ENCODE results near the gene COL4A4. TPM values are rescaled to one million over a fixed set of nuclear protein-coding genes. Genes with fewer than 3 reads are reported as not detected.

The COL4A4 gene
- total and polyA plus RNA-seq, 2 donors (not counting 1 experiment from before 2014, with no cell fraction given) = 6.2 to 30.2 TPM

- TF ChIP-seq CTCF (IDR thresholded peaks at IDR 0.05) = no peak
- TF ChIP-seq EZH2 (IDR thresholded peaks at IDR 0.05; ENCODE audit: borderline replicate concordance, insufficient read depth, low read depth, low read length, poor library complexity, severe bottlenecking) = no peak
- Histone ChIP-seq H3K4me1 (ENCODE audit: control insufficient read depth in 2 of 2, insufficient read depth in 2 of 2, low read length in 2 of 2) (peaks cover 8 to 9% of the 10 kb centered on the region in 2 donors), H3K27ac (ENCODE audit: low read length in 2 of 2) (no peak overlapping the region), H3K9me3 (ENCODE audit: control extremely low read depth in 1 of 3, control insufficient read depth in 2 of 3, insufficient read depth in 1 of 3, low read length in 2 of 3) (peaks cover 0 to 3% (median 0%) of the 10 kb centered on the region in 3 donors), H3K36me3 (replicated peaks in 1 of 2; ENCODE audit: control extremely low read depth in 1 of 2, control insufficient read depth in 1 of 2, extremely low read depth in 1 of 2, insufficient read depth in 2 of 2, low read length in 1 of 2) (peaks cover 0 to 12% of the 10 kb centered on the region in 2 experiments), H4K20me1 (ENCODE audit: control insufficient read depth, insufficient read depth, low read length, poor library complexity, severe bottlenecking) (no peaks in the 10 kb centered on the region), H2AFZ (ENCODE audit: insufficient read depth, low read depth, low read length, poor library complexity, severe bottlenecking) (no peak overlapping the region), H3K27me3 (replicated peaks in 1 of 4; ENCODE audit: control extremely low read depth in 1 of 4, control insufficient read depth in 3 of 4, insufficient read depth in 4 of 4, low read length in 3 of 4) (no peaks in the 10 kb centered on the region), H3K79me2 (ENCODE audit: control insufficient read depth, insufficient read depth, low read length) (peaks cover 22% of the 10 kb centered on the region), H3K9ac (ENCODE audit: low read length) (no peak overlapping the region), H3K4me3 (ENCODE audit: control extremely low read depth in 1 of 5, extremely low read depth in 1 of 5, insufficient read depth in 1 of 5, low read depth in 2 of 5, low read length in 4 of 5) (no peak overlapping the region), H3K4me2 (replicated peaks; ENCODE audit: low read depth, low read length, poor library complexity, severe bottlenecking) (no peak overlapping the region)
- WGBS (ENCODE audit: insufficient coverage) = 83% methylated on average over 2 of the region's 6 CpGs
- ChIA-PET POLR2A (no interaction called here), CTCF (interaction anchor here (1.0 to 1.7 kb wide), 2 partner anchors 38 to 153 kb away, joined by 3 read pairs; no protein-coding TSS in a partner anchor)
- Mint-ChIP-seq H3K4me3 (no peak overlapping the region), H3K27ac (no peak overlapping the region), H3K27me3 (no peaks in the 10 kb centered on the region), H3K4me1 (peaks cover 27% of the 10 kb centered on the region), H3K9me3 (ENCODE audit: insufficient read depth) (peaks cover 3% of the 10 kb centered on the region)
- intact Hi-C loops (cut with micrococcal nuclease) = no loop called here
- DNase-seq (no peak), ATAC-seq (ENCODE audit: low read depth) (no peak)
Measured at GRCh38 chr2:226953826-226954225, 210.2 kb downstream of the COL4A4 start.

- no peak for DNase-seq
- Mint-ChIP-seq H3K4me1 (peaks cover 27% of the 10 kb centered on the region), H3K27ac (no peak overlapping the region), H3K27me3 (no peaks in the 10 kb centered on the region), H3K9me3 (ENCODE audit: insufficient read depth) (peaks cover 2% of the 10 kb centered on the region), H3K4me3 (no peak overlapping the region)
- Histone ChIP-seq H3K4me1 (ENCODE audit: control insufficient read depth in 2 of 2, insufficient read depth in 2 of 2, low read length in 2 of 2) (peaks cover 8 to 9% of the 10 kb centered on the region in 2 donors), H3K36me3 (replicated peaks in 1 of 2; ENCODE audit: control extremely low read depth in 1 of 2, control insufficient read depth in 1 of 2, extremely low read depth in 1 of 2, insufficient read depth in 2 of 2, low read length in 1 of 2) (peaks cover 0 to 12% of the 10 kb centered on the region in 2 experiments), H4K20me1 (ENCODE audit: control insufficient read depth, insufficient read depth, low read length, poor library complexity, severe bottlenecking) (no peaks in the 10 kb centered on the region), H3K9ac (ENCODE audit: low read length) (no peak overlapping the region), H3K27me3 (replicated peaks in 1 of 4; ENCODE audit: control extremely low read depth in 1 of 4, control insufficient read depth in 3 of 4, insufficient read depth in 4 of 4, low read length in 3 of 4) (no peaks in the 10 kb centered on the region), H3K4me3 (ENCODE audit: control extremely low read depth in 1 of 5, extremely low read depth in 1 of 5, insufficient read depth in 1 of 5, low read depth in 2 of 5, low read length in 4 of 5) (no peak overlapping the region), H2AFZ (ENCODE audit: insufficient read depth, low read depth, low read length, poor library complexity, severe bottlenecking) (no peak overlapping the region), H3K9me3 (ENCODE audit: control extremely low read depth in 1 of 3, control insufficient read depth in 2 of 3, insufficient read depth in 1 of 3, low read length in 2 of 3) (peaks cover 0 to under 1% (median 0%) of the 10 kb centered on the region in 3 donors), H3K79me2 (ENCODE audit: control insufficient read depth, insufficient read depth, low read length) (peaks cover 22% of the 10 kb centered on the region), H3K27ac (ENCODE audit: low read length in 2 of 2) (no peak overlapping the region), H3K4me2 (replicated peaks; ENCODE audit: low read depth, low read length, poor library complexity, severe bottlenecking) (no peak overlapping the region)
- ChIA-PET POLR2A (no interaction called here), CTCF (interaction anchor here (1.0 to 1.7 kb wide), 2 partner anchors 37 to 152 kb away, joined by 3 read pairs; no protein-coding TSS in a partner anchor)
- 88% methylated on average over 2 of the region's 3 CpGs for WGBS (ENCODE audit: insufficient coverage)
- intact Hi-C loops (cut with micrococcal nuclease) = no loop called here
- ATAC-seq (ENCODE audit: low read depth) = no peak
- TF ChIP-seq CTCF (IDR thresholded peaks at IDR 0.05) = no peak
- TF ChIP-seq EZH2 (IDR thresholded peaks at IDR 0.05; ENCODE audit: borderline replicate concordance, insufficient read depth, low read depth, low read length, poor library complexity, severe bottlenecking) = no peak
Measured at GRCh38 chr2:226953206-226953605, 210.8 kb downstream of the COL4A4 start.

Small RNA genes within 50 kb of the gene (small RNA-seq; reads per million reads assigned to genes)
- gene RF00554 (ENCODE audit: insufficient read length, low read depth, low replicate concordance) = not detected

Other genes with a start within 250 kb of the COL4A4 start
- 43.9 and 45.9 TPM in 2 replicates for gene COL4A3, start 419 bp upstream of the COL4A4 start, total RNA-seq
- gene COL4A3, start 419 bp upstream of the COL4A4 start, polyA plus RNA-seq = 18.4 and 33.4 TPM in 2 replicates
- 70.4 and 75.2 TPM in 2 replicates for gene MFF, start 161.0 kb upstream of the COL4A4 start, total RNA-seq
- 55.0 and 69.9 TPM in 2 replicates for gene MFF, start 161.0 kb upstream of the COL4A4 start, polyA plus RNA-seq
- not detected in 2 replicates for gene TM4SF20, start 215.1 kb upstream of the COL4A4 start, total RNA-seq
- gene TM4SF20, start 215.1 kb upstream of the COL4A4 start, polyA plus RNA-seq = not detected in 2 replicates
- gene SCYGR1, start 223.7 kb upstream of the COL4A4 start, total RNA-seq = not detected in 2 replicates
- gene SCYGR1, start 223.7 kb upstream of the COL4A4 start, polyA plus RNA-seq = not detected in 2 replicates

Data from B cell (primary cell).